ENCODE measurements around the gene WDR64.

DNA sequence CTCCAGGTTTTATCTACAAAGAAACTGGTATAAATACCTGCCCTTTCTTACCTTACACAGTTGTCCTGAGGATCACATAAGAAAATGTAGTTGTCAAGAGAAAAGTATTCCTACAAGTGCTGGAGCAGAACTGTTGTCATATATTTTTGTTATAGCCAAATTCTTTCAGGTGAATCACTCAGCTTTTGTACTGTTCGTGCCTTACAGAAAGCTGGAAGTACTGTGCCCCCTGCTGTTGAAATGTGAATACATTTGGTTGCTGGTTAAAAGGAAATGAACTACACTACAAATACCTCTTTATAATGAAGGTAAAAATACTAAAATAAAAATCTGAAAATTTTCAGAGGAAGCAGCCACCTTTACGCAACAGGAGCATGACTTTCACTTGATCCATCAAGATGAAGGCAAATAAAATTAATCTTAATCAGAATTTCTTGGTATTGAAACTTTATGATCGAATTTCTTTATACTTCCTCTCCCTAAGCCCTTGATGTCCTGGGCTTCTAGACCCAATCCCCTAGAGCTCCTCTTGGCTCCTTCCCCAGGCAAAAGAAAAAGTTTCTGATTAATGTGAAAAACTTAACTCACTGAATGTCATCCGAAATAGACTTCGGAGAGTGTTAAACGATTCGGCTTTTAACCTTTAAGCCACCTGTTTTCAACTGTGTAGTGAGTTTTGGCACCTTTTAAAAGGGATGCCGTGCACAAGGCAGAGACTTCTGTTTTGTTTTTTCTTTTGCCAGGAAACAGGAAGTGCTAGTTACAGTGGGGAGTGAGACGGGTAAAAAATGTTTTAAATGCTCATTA is 24.4 kb upstream of the WDR64 start:
- TF ChIP-seq, protein P1, sequence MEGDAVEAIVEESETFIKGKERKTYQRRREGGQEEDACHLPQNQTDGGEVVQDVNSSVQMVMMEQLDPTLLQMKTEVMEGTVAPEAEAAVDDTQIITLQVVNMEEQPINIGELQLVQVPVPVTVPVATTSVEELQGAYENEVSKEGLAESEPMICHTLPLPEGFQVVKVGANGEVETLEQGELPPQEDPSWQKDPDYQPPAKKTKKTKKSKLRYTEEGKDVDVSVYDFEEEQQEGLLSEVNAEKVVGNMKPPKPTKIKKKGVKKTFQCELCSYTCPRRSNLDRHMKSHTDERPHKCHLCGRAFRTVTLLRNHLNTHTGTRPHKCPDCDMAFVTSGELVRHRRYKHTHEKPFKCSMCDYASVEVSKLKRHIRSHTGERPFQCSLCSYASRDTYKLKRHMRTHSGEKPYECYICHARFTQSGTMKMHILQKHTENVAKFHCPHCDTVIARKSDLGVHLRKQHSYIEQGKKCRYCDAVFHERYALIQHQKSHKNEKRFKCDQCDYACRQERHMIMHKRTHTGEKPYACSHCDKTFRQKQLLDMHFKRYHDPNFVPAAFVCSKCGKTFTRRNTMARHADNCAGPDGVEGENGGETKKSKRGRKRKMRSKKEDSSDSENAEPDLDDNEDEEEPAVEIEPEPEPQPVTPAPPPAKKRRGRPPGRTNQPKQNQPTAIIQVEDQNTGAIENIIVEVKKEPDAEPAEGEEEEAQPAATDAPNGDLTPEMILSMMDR (conservative IDR thresholded peaks at IDR 0.05; ENCODE audit: low read depth, low read length): peak; percentile 50
- TF ChIP-seq EZH2 (IDR thresholded peaks at IDR 0.05; ENCODE audit: borderline replicate concordance, low read depth, low read length, poor library complexity, severe bottlenecking): no peak

Measured in A673 (cell line).